Measurements from ENCODE around the gene DGCR2. TPM values are rescaled to one million over a fixed set of nuclear protein-coding genes. Genes with fewer than 3 reads are reported as not detected.

The DGCR2 gene
- total RNA-seq, 2 donors from 2014 or later, result 29.6 to 34.6 TPM

GRCh38 chr22:19065298-19065859, 56.8 kb downstream of the DGCR2 start:
- no peak overlapping the region for H3K27ac Mint-ChIP-seq

DNA sequence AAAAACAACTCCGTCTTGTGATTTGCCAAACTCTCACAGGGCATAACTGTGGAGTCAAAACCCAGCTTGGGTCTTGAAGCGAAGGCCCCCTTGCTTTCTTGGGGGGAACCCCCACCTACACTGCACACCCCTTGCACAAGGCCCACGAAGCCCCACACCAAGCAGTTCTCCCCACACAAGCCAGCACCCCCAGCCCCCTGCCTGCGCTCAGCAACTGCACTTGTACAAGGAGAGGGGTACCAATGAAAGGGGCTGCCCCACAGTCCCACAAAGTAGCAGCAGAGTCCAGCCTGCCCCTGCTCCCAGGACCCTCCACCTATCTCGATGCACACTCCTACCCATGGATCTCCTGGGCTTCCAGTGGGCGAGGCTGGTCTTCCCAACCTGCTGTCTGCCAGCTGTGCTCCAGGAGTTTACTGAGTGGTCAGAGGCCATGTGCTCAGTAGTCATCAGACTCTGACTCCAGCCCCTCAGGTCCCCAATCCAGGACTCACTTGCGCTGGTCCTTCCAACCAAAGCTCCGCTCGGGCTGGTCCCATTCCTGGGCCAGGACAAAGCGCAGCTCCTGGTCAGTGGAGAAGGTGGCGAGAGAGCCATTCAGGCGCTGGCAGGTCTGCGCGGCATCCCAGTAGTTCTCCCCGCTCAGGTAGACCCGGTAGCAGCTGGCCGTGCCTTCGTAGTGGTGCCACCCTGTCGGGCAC, 57.7 kb downstream of the DGCR2 start:
- Mint-ChIP-seq H3K36me3 (no peaks in the 10 kb centered on the region), H3K27me3 (no peaks in the 10 kb centered on the region), H3K4me3 (no peak overlapping the region), H3K27ac (no peak overlapping the region), H3K4me1 (ENCODE audit: low read depth in 2 of 2) (peaks cover 0 to 3% of the 10 kb centered on the region in 2 donors), H3K9me3 (no peaks in the 10 kb centered on the region)
- peak in 1 of 2 donors; percentile 32 for ATAC-seq
- DNase-seq (ENCODE audit: low spot score), result no peak

More at GRCh38 chr22:19065298-19065859, 56.8 kb downstream of the DGCR2 start:
- ATAC-seq, result no peak
- no peaks in the 10 kb centered on the region for H3K9me3 Mint-ChIP-seq
- DNase-seq (ENCODE audit: low spot score), result no peak
- no peak overlapping the region for H3K4me3 Mint-ChIP-seq
- no peaks in the 10 kb centered on the region for H3K27me3 Mint-ChIP-seq
- H3K36me3 Mint-ChIP-seq, result no peaks in the 10 kb centered on the region
- no peaks in the 10 kb centered on the region for H3K4me1 Mint-ChIP-seq (ENCODE audit: low read depth in 2 of 2)

DNA sequence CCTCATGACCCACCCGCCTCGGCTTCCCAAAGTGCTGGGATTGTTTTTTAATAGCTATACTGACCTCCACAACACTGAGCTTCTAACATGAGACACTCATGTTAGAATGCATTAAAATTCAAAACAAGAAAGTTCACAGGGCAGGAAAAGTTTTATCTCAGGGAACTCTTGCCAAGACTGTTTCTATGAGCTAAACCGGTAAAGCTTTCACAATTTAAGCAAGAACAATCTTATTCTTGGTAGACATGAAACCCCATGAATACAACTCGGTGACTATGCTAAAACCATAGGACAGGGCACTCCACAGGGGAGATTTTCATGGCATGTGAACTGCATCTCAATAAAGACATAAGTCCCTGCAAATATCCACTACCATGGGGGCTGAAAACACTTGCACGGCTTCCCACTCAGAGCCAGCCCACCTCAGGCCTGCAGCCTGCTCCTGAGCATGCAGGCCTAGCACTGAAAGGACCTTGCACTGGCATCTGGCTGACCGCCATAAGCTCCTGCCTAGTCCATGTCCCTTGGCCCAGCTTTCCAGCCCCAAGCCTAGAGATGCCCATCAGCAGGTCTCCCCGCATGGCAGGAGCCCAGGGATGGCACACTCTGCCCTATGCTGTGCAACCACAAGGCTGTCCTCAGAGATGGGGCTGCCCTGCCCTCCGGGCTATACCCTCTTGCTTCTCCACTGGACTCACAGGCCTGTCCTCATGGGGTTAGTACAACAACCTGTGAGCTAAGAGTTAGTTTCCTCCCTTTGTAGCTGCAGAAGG, 58.4 kb downstream of the DGCR2 start:
- no peak overlapping the region for H3K4me3 Mint-ChIP-seq
- DNase-seq (ENCODE audit: low spot score) (no peak), ATAC-seq (no peak)
- H3K27me3 Mint-ChIP-seq, result no peaks in the 10 kb centered on the region
- H3K4me1 Mint-ChIP-seq (ENCODE audit: low read depth in 2 of 2), result peaks cover 0 to 3% of the 10 kb centered on the region in 2 donors
- no peak overlapping the region for H3K27ac Mint-ChIP-seq
- H3K36me3 Mint-ChIP-seq, result no peaks in the 10 kb centered on the region
- no peaks in the 10 kb centered on the region for H3K9me3 Mint-ChIP-seq

- ATAC-seq (no peak), DNase-seq (ENCODE audit: low spot score) (no peak)
- Mint-ChIP-seq H3K27me3 (no peaks in the 10 kb centered on the region), H3K36me3 (no peaks in the 10 kb centered on the region), H3K9me3 (no peaks in the 10 kb centered on the region), H3K4me1 (ENCODE audit: low read depth in 2 of 2) (peaks cover 0 to 3% of the 10 kb centered on the region in 2 donors), H3K4me3 (no peak overlapping the region), H3K27ac (no peak overlapping the region)
Measured at GRCh38 chr22:19062943-19063308, 59.3 kb downstream of the DGCR2 start.

GRCh38 chr22:19062139-19062942, 59.9 kb downstream of the DGCR2 start:
- no peak for DNase-seq (ENCODE audit: low spot score)
- Mint-ChIP-seq H3K27me3 (no peaks in the 10 kb centered on the region), H3K27ac (no peak overlapping the region), H3K4me3 (no peak overlapping the region), H3K4me1 (ENCODE audit: low read depth in 2 of 2) (peaks cover 0 to 3% of the 10 kb centered on the region in 2 donors), H3K36me3 (no peaks in the 10 kb centered on the region), H3K9me3 (no peaks in the 10 kb centered on the region)
- no peak for ATAC-seq

GRCh38 chr22:19061471-19062138, 60.6 kb downstream of the DGCR2 start:
- Mint-ChIP-seq H3K36me3 (no peaks in the 10 kb centered on the region), H3K27ac (no peak overlapping the region), H3K9me3 (no peaks in the 10 kb centered on the region), H3K4me3 (no peak overlapping the region), H3K4me1 (ENCODE audit: low read depth in 2 of 2) (peaks cover 0 to 3% of the 10 kb centered on the region in 2 donors), H3K27me3 (no peaks in the 10 kb centered on the region)
- ATAC-seq (no peak), DNase-seq (ENCODE audit: low spot score) (no peak)

- no peak for DNase-seq (ENCODE audit: low spot score)
- H3K27ac Mint-ChIP-seq, result peak overlapping the region in 1 of 2 donors; percentile 48
- H3K9me3 Mint-ChIP-seq, result no peaks in the 10 kb centered on the region
- H3K36me3 Mint-ChIP-seq, result no peaks in the 10 kb centered on the region
- H3K4me1 Mint-ChIP-seq (ENCODE audit: low read depth in 2 of 2), result peaks cover 0 to 3% of the 10 kb centered on the region in 2 donors
- ATAC-seq, result no peak
- no peak overlapping the region for H3K4me3 Mint-ChIP-seq
- no peaks in the 10 kb centered on the region for H3K27me3 Mint-ChIP-seq
Measured at GRCh38 chr22:19060356-19061009, 61.7 kb downstream of the DGCR2 start.

GRCh38 chr22:19059481-19060278, 62.5 kb downstream of the DGCR2 start:
- H3K9me3 Mint-ChIP-seq, result no peaks in the 10 kb centered on the region
- peaks cover 0 to 3% of the 10 kb centered on the region in 2 donors for H3K4me1 Mint-ChIP-seq (ENCODE audit: low read depth in 2 of 2)
- H3K27ac Mint-ChIP-seq, result peak overlapping the region in 1 of 2 donors; percentile 48
- ATAC-seq, result no peak
- no peak overlapping the region for H3K4me3 Mint-ChIP-seq
- no peak for DNase-seq (ENCODE audit: low spot score)
- H3K36me3 Mint-ChIP-seq, result no peaks in the 10 kb centered on the region
- H3K27me3 Mint-ChIP-seq, result no peaks in the 10 kb centered on the region

DNA sequence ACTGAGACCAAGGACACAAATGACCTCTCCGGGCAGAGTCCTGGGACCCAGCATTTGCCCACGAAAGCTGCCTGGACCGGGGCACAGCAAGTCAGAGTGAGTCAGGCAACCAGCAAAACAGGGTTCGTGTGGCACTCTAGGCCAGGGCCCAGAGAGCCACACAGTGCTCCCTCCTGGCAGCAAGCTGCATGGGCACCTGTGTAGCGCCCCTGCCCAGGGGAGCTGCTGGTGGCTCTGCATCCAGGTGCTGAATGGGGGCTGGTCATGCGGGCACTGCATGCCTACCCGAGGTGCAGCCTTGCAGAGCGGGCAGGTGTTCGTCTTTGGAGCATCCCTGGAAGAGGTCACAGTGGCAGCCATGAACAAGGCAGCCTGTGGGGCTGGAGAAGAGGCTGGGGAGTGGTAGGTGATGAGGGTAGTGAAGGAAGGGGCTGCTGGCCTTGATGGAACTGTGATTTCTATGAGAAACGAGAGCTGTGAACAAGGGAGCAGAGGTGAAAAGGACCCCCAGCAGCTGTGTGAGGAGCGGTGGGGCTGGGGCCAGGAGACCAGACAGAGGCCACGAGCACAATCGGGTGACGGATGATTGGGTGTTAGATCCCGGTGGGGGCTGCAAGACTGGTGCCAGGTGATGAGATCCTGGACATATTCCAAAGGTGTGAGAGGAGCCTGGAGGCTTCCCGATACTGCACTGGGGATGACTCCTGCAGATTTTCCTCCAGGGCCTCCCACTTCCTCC, 63.3 kb downstream of the DGCR2 start:
- H3K9me3 Mint-ChIP-seq, result no peaks in the 10 kb centered on the region
- H3K27me3 Mint-ChIP-seq, result no peaks in the 10 kb centered on the region
- H3K4me1 Mint-ChIP-seq (ENCODE audit: low read depth in 2 of 2), result peaks cover 0 to 3% of the 10 kb centered on the region in 2 donors
- ATAC-seq (no peak), DNase-seq (ENCODE audit: low spot score) (no peak)
- peak overlapping the region in 1 of 2 donors; percentile 19 for H3K27ac Mint-ChIP-seq
- H3K4me3 Mint-ChIP-seq, result no peak overlapping the region
- H3K36me3 Mint-ChIP-seq, result no peaks in the 10 kb centered on the region

DNA sequence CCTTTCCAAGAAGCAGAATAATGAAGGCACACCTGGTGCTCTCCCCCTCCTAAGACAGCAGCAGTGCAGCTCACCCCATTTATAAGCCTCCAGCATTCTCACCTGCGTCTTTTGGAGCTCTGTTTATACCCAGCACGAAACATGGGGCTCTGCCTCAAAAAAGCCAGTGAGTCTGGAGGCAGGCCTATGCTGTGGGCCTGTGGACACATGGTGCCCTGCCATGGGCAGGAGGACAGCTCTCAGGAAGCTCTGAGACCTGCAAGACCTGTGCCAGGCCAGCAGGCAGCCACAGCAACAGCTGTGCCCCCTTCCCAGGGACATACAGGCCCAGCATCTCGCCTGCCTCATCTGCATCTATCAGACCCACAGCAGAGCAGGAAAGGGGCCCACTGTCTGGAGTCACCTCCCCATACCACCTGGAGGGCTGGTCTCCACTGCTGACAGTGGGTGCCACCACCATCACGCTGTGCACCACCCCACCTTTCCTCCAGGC, 64.2 kb downstream of the DGCR2 start:
- no peak for ATAC-seq
- no peaks in the 10 kb centered on the region for H3K36me3 Mint-ChIP-seq
- peak overlapping the region in 1 of 2 donors; percentile 19 for H3K27ac Mint-ChIP-seq
- peaks cover 0 to 6% of the 10 kb centered on the region in 2 donors for H3K4me1 Mint-ChIP-seq (ENCODE audit: low read depth in 2 of 2)
- no peaks in the 10 kb centered on the region for H3K27me3 Mint-ChIP-seq
- no peak overlapping the region for H3K4me3 Mint-ChIP-seq
- peak; percentile 12 for DNase-seq (ENCODE audit: low spot score)
- H3K9me3 Mint-ChIP-seq, result no peaks in the 10 kb centered on the region

- H3K4me3 Mint-ChIP-seq, result no peak overlapping the region
- peaks cover 0 to 6% of the 10 kb centered on the region in 2 donors for H3K4me1 Mint-ChIP-seq (ENCODE audit: low read depth in 2 of 2)
- ATAC-seq, result no peak
- no peaks in the 10 kb centered on the region for H3K36me3 Mint-ChIP-seq
- DNase-seq (ENCODE audit: low spot score), result peak; percentile 35
- H3K27me3 Mint-ChIP-seq, result no peaks in the 10 kb centered on the region
- H3K27ac Mint-ChIP-seq, result no peak overlapping the region
- no peaks in the 10 kb centered on the region for H3K9me3 Mint-ChIP-seq
Measured at GRCh38 chr22:19057539-19057938, 64.7 kb downstream of the DGCR2 start.
